Measurements from ENCODE around the gene SND1.
A peak's percentile ranks its signal among the peaks of the same experiment; 100 is the strongest.

Gene SND1

GRCh38 chr7:127650847-127651555 lies 993 bp upstream of the SND1 start:
- Histone ChIP-seq H3F3A (ENCODE audit: insufficient read depth, low read length) (no peaks in the 10 kb centered on the region), H3K4me2 (ENCODE audit: low read length) (peak overlapping the region; percentile 79), H3K4me3 (ENCODE audit: low read depth, low read length, poor library complexity, severe bottlenecking) (peak overlapping the region; percentile 72), H3K9me3 (ENCODE audit: low read length) (no peaks in the 10 kb centered on the region), H3K9me2 (ENCODE audit: low read depth, low read length) (no peaks in the 10 kb centered on the region), H3K79me2 (ENCODE audit: insufficient read depth, low read length) (peaks cover 39% of the 10 kb centered on the region), H3K27ac (ENCODE audit: low read depth, low read length, poor library complexity, severe bottlenecking) (peak overlapping the region; percentile 15), H3K4me1 (ENCODE audit: insufficient read depth, low read length, severe bottlenecking) (peaks cover 42% of the 10 kb centered on the region), H3K9ac (ENCODE audit: low read length) (peak overlapping the region; percentile 78), H3K36me3 (ENCODE audit: insufficient read depth, low read length) (peaks cover 18% of the 10 kb centered on the region), H3K27me3 (ENCODE audit: insufficient read depth, low read length) (no peaks in the 10 kb centered on the region), H4K20me1 (ENCODE audit: insufficient read depth, low read length) (no peaks in the 10 kb centered on the region), H2AFZ (ENCODE audit: low read length) (peak overlapping the region; percentile 21)
- TF ChIP-seq EZH2 (IDR thresholded peaks at IDR 0.05; ENCODE audit: borderline replicate concordance, low read length) (no peak), CTCF (IDR thresholded peaks at IDR 0.05; ENCODE audit: low read length) (no peak)

GRCh38 chr7:127652333-127653248 lies 597 bp downstream of the SND1 start:
- no peaks in the 10 kb centered on the region for H3K9me3 ChIP-seq (ENCODE audit: low read length)
- peaks cover 54% of the 10 kb centered on the region for H3K79me2 ChIP-seq (ENCODE audit: insufficient read depth, low read length)
- H3K27ac ChIP-seq (ENCODE audit: low read depth, low read length, poor library complexity, severe bottlenecking): no peak overlapping the region
- peaks cover 32% of the 10 kb centered on the region for H3K36me3 ChIP-seq (ENCODE audit: insufficient read depth, low read length)
- no peaks in the 10 kb centered on the region for H3K9me2 ChIP-seq (ENCODE audit: low read depth, low read length)
- TF ChIP-seq EZH2 (IDR thresholded peaks at IDR 0.05; ENCODE audit: borderline replicate concordance, low read length) (no peak), CTCF (IDR thresholded peaks at IDR 0.05; ENCODE audit: low read length) (no peak)
- peak overlapping the region; percentile 78 for H3K9ac ChIP-seq (ENCODE audit: low read length)
- H4K20me1 ChIP-seq (ENCODE audit: insufficient read depth, low read length): no peaks in the 10 kb centered on the region
- no peaks in the 10 kb centered on the region for H3F3A ChIP-seq (ENCODE audit: insufficient read depth, low read length)
- H2AFZ ChIP-seq (ENCODE audit: low read length): no peak overlapping the region
- H3K4me2 ChIP-seq (ENCODE audit: low read length): peak overlapping the region; percentile 93
- peak overlapping the region; percentile 72 for H3K4me3 ChIP-seq (ENCODE audit: low read depth, low read length, poor library complexity, severe bottlenecking)
- no peaks in the 10 kb centered on the region for H3K27me3 ChIP-seq (ENCODE audit: insufficient read depth, low read length)
- peaks cover 42% of the 10 kb centered on the region for H3K4me1 ChIP-seq (ENCODE audit: insufficient read depth, low read length, severe bottlenecking)

- Histone ChIP-seq H3K27ac (ENCODE audit: low read depth, low read length, poor library complexity, severe bottlenecking) (no peak overlapping the region), H3K9me3 (ENCODE audit: low read length) (no peaks in the 10 kb centered on the region), H4K20me1 (ENCODE audit: insufficient read depth, low read length) (no peaks in the 10 kb centered on the region), H2AFZ (ENCODE audit: low read length) (no peak overlapping the region), H3F3A (ENCODE audit: insufficient read depth, low read length) (no peaks in the 10 kb centered on the region), H3K4me3 (ENCODE audit: low read depth, low read length, poor library complexity, severe bottlenecking) (peak overlapping the region; percentile 72), H3K36me3 (ENCODE audit: insufficient read depth, low read length) (peaks cover 40% of the 10 kb centered on the region), H3K79me2 (ENCODE audit: insufficient read depth, low read length) (peaks cover 63% of the 10 kb centered on the region), H3K27me3 (ENCODE audit: insufficient read depth, low read length) (no peaks in the 10 kb centered on the region), H3K4me2 (ENCODE audit: low read length) (peak overlapping the region; percentile 93), H3K9me2 (ENCODE audit: low read depth, low read length) (no peaks in the 10 kb centered on the region), H3K9ac (ENCODE audit: low read length) (peak overlapping the region; percentile 78), H3K4me1 (ENCODE audit: insufficient read depth, low read length, severe bottlenecking) (peaks cover 42% of the 10 kb centered on the region)
- no peak for TF ChIP-seq CTCF (IDR thresholded peaks at IDR 0.05; ENCODE audit: low read length)
- TF ChIP-seq EZH2 (IDR thresholded peaks at IDR 0.05; ENCODE audit: borderline replicate concordance, low read length): no peak
These were observed 1.4 kb downstream of the SND1 start for GRCh38 chr7:127653396-127653795.

All from OCI-LY1 (cell line).